Activated CD8-positive, alpha-beta memory T cell treated with anti-CD3 and anti-CD28 coated beads for 4 hours (primary cell): ENCODE data around the gene RAB40B.

Source experiments
- DNase-seq, 2 donors: peaks; one replicate each; pipeline ENCODE4 v3.0.0-alpha.2; 2020; ENCODE audit warnings: low read depth in 2 of 2

RAB40B gene

GRCh38 chr17:82692268-82692667 lies 6.2 kb downstream of the RAB40B start:
- DNase-seq = no peak

DNA sequence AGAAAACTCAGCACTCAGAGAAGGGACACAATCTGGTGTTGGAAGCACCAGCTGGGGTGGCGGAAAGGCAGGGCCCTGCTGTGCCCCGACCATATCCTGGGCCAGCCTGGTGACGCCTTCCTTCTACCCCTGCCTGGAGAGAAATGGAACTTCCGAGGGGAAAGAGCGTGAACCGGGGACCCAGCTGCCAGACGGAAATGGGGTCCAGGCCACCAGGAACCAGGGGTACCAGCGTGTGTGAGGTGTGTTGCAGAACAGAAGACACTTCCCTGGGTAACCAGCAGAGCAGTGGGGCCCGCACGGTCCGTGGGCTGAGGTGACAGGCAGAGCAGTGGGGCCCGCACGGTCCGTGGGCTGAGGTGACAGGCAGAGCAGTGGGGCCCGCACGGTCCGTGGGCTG lies 6.8 kb downstream of the RAB40B start:
- DNase-seq = no peak

- no peak for DNase-seq
Measured at GRCh38 chr17:82690786-82691489, 7.6 kb downstream of the RAB40B start.

DNA sequence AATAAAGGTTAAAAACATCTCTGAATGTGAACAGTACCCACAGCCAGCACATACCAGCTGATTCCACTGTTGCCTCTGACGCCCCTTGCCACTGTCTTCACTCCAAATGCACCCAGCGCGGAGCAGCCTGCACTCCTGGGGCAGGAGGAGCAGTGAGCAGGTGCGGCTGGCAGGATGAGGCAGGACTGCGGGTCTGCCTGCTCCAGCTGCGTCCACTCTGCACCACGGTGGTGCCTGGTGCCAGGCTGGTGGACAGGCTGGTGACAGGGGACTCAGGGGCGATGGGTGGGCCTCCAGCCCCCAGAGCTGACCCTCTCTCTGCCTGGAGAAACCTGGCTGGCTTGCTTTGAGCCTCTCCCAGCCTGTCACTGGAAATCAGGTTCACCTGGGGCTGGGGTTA lies 9.4 kb downstream of the RAB40B start:
- no peak for DNase-seq

DNA sequence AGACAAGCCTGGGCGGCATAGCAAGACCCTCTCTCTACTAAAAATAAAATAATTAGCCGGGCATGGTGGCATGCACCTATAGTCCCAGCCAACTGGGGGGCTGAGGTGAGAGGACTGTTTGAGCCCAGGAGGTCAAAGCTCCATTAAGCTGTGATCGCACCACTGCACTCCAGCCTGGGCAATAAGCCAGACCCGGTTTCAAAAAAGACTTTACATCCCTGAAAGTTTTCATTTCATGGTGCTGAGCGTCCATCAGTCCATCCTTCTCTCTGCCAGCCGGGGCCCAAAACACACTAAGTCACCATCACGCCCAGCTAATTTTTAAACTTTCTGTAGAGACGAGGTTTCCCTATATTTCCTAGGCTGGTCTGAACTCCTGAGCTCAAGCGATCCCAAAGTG lies 10.6 kb downstream of the RAB40B start:
- no peak for DNase-seq

DNA sequence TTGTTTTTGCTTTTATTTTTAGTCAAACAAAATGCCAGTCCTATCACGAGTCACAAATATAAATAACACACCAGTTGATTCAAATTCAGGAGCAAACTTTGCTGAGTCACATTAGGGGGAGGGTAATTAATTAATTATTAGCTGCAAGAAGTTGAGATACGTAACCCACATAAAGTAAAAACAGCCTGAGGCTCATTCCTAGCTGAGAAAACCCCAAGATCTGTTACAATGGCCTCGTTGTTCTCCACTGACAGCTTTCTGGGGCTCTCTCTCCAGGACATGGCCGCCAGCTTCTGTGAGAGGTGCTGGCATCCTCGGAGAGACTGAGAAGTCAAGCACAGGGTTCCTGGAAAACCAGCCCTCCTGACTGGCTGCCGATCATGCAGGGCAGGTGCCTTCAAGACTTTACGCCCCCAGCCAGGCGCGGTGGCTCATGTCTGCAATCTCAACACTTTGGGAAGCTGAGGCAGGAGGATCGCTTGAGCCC lies 11.1 kb downstream of the RAB40B start:
- DNase-seq = no peak

- DNase-seq = no peak
Measured at GRCh38 chr17:82686366-82687324, 11.9 kb downstream of the RAB40B start.

DNA sequence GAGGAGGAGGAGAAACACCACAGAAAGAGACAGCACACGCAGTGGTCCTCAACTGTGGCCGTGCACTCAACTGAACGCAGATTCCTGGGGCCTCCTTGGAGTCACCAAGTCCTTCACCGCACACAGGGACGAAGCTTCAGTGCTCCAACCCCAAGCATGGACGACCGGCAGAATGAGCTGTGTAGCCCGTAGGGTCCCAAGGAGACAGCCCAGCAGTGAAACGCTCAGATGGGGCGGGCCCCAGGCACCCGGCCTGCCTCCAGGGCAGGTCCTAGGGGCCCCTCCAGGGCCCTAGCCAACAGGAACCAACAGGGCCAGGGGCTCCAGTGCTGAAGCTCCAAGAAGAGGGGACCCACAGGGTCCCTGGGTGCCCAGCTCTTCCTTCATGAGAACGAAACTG lies 13.2 kb downstream of the RAB40B start:
- no peak for DNase-seq

GRCh38 chr17:82684228-82684841 lies 14.2 kb downstream of the RAB40B start:
- no peak for DNase-seq

GRCh38 chr17:82683534-82683933 lies 15.0 kb downstream of the RAB40B start:
- no peak for DNase-seq

DNA sequence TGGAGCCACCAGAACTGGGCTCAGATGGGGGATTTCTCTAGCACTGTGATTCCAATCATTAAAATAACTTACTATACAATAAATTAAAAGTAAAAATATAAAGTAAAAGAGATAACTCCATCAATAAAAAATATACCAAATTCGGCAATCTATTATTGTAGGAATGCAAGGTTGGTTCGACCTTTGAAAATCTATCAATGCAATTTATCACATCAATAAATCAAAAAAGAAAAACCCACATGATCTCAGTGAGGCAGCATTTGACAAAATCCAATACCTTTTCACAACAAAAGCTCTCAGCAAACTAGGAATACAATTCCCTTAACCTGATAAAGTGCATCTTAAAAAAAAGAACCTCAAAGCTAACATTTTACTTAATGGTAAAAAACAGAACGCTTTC lies 17.0 kb downstream of the RAB40B start:
- no peak for DNase-seq

GRCh38 chr17:82679586-82680465 lies 18.7 kb downstream of the RAB40B start:
- DNase-seq = no peak

GRCh38 chr17:82678265-82678891 lies 20.1 kb downstream of the RAB40B start:
- no peak for DNase-seq

GRCh38 chr17:82677353-82677925 lies 21.1 kb downstream of the RAB40B start:
- DNase-seq = no peak

DNA sequence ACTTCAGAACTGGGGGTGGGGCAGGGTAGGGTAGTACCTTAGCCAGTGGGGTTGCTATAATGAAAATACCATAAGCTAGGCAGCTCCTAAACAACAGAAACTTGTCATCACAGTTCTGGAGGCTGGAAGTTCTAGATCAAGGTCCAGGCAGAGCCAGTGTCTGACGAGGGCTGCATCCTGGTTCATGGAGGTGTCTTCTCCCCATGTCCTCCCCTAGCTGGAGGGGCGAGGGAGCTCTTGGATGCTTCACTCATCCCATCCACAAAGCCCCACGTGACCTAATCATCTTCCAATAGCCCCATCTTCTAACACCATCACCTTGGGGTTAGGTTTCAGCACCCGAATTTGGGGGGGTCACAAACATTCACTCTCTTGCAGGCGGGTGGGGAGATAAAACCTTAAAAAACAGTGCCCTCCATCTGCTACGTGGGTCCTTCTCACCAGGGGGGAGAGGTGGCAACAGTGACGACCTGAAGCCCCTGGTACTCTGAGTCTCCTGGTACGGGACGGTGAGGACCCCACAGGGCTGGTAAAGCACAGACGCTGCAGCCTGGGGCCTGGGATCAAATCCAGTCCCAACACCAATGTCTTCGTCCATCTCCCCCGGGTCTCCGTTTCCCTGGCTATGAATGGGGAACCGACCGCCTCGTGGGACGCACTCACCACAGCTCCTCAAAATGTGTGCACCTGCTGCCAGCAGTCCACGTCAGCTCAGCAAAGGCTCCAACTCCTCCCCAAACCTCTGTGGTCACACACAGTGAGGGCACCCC lies 22.8 kb downstream of the RAB40B start:
- DNase-seq = no peak

DNA sequence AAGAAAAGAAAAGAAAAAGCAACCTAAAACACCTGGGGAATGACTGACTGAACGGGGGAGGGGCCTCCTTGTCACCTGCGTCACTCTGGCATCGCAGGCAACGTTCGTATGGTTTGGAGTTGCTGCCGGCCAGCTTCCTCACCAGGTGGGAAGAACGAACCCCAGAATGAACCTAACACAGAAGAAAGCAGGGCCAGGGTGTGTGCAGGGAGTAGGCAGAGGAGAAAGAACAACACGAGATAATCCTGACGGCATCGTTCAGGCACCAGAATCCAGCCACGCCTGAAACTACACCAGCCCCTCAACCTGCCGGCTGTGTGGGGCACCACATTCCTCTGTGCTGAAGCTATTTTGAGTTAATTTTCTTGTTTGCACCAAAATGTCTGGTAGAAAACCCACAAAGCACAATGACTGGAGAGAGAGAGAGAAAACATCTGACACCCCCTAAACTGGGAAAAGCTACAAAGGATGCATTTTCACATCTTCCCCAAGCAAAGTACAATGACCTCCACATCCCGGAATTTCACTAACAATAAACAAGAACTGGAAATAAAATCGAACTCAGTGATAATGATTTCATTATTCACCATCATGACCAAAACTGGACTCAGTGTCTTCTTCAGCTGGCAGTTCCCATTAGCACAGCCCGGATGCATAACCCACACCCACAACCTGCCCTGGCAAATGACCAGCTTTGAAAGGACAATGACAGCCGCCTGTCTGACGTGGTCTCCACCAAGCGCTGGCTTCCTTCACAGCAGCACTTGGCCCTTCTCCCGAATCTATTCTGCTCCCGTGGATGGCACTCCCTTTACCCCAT lies 23.6 kb downstream of the RAB40B start:
- DNase-seq = no peak

DNA sequence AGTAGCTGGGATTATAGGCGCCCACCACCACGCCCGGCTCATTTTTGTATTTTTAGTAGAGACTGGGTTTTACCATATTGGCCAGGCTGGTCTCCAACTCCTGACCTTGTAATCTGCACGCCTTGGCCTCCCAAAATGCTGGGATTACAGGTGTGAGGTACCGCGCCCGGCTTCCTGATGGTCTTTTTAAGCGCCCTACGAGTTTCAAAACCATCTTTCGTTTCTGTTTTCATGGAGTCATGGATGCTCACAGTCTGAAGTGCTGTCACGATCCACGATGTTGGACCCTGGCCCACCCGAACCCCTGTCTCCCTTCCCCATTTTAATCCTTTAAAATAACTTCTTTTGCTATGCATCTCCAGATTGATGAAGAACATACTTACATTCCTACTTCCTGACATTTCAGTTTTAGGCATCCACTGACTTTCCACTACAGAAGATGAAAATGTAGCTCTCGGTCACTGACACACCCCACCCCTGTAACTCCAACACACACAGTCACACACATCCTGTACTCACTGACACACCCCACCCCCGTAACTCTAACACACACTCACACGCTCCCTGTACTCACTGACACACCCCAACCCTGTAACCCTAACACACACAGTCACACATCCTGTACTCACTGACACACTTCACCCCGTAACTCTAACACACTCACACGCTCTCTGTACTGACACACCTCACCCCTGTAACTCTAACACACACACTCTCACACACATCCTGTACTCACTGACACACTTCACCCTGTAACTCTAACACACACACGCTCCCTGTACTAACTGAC lies 27.6 kb downstream of the RAB40B start:
- DNase-seq = no peak

DNA sequence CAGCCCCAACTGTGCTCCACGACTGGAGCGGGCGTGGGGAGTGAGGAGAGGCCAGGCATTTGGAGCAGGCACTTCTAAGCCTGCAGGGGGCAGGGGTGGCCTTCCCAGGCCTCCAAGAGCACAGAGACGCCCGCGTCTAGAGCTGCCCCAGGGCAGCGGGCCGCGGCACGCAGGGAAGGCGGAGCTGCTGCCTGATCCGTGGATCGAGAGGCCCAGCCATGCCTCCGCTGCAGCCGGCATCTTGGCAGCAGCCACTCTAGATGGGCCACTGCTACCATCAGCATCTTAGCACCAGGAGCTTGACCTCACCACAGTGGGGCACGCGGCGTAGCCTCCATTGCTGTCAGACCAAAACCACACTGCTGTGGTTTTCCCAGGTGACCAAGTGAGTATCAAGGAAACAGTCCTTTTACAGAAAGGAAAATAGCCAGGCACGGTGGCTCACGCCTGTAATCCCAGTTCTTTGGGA lies 29.8 kb downstream of the RAB40B start:
- no peak for DNase-seq
